ENCODE measurements around the gene ZNF766.

Gene ZNF766

DNA sequence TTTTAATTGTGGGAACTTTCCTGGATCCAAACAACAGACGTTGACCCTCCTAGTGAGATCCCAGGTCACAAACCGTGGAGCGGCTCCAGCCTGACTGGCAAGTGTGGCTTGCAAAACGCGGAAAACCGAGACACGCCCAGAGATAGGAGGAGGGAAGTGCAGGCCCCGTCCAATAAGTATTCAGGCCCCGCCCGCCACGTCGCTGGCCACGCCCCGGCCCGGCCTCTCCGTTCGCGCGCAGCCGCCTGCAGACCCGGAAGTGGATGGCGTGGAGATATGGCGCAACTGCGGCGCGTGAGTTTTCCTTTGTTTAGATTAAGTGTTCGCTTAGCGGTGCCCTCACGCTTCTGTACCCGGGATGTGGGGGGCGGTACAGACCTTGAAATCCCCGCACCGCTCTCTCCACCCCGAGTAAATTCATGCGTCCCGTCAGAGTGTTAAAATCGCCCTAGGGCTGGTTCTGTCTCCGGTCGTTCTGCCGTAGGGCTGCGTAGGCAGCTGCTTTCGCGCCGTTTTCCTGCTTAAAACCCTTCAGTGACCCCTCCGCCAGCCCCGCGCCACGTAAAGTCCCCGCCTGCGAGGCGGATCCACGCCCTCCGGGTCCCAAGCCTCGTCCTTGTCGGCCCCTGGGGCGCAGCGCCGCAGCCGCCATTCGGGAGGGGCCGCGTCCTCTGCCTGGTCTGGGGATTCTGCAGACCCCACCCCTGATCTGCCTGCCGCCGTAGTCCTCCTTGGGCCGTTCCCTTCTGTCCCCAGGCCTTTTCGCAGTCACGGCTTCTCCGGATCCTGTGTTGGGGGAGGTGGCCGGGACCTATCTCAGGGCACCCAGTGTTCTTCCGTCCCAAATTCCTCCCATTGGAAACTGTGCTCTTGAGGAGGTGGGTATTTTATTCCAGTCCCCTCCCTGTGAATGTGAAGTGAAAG, at the start of gene ZNF766:
Gene ZNF766, plus strand, starts transcription at position 250 of the 924 bp plus-strand sequence. Its CDS starts 27 bp downstream, at position 277.
- H3K9me3 ChIP-seq = peaks cover 7% of the 10 kb centered on the region; the same call in 1 of the 2 replicates
- DNase-seq (ENCODE audit: low spot score in 2 of 2) = peak; percentile 91 to 98
- H3K4me3 ChIP-seq = peak within 1 kb of the TSS; percentile 97
- peaks cover 22% of the 10 kb centered on the region for H3K36me3 ChIP-seq (replicated peaks)
- H3K27me3 ChIP-seq (ENCODE audit: low read depth) = no peaks in the 10 kb centered on the region
- in situ Hi-C loops (cut with MboI; ENCODE audit: low sequenced_read_pairs) = no loop called here
- peaks cover 7% of the 10 kb centered on the region; the same call in 1 of the 2 replicates for H3K4me1 ChIP-seq

DNA sequence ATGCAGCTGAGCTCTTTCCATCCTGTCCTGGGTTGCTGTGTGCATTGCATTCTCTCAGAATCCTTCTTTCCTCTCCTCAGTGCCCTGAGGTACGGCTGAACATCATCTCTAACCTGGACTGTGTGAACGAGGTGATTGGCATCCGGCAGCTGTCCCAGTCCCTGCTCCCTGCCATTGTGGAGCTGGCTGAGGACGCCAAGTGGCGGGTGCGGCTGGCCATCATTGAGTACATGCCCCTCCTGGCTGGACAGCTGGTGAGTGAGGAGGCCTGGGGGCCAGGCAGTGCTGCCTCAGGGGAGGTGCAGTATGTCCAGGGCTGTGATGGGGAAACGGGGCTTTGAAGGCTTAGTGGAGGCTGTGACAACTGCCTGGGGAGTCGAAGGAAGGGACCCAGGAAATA, 49.8 kb upstream of the ZNF766 start:
- Histone ChIP-seq H3K4me1 (no peaks in the 10 kb centered on the region), H3K36me3 (replicated peaks) (peaks cover 99% of the 10 kb centered on the region), H3K4me3 (no peak overlapping the region), H3K27me3 (ENCODE audit: low read depth) (no peaks in the 10 kb centered on the region), H3K9me3 (no peaks in the 10 kb centered on the region)
- in situ Hi-C loops (cut with MboI; ENCODE audit: low sequenced_read_pairs) = no loop called here
- DNase-seq (ENCODE audit: low spot score in 2 of 2) = no peak

DNA sequence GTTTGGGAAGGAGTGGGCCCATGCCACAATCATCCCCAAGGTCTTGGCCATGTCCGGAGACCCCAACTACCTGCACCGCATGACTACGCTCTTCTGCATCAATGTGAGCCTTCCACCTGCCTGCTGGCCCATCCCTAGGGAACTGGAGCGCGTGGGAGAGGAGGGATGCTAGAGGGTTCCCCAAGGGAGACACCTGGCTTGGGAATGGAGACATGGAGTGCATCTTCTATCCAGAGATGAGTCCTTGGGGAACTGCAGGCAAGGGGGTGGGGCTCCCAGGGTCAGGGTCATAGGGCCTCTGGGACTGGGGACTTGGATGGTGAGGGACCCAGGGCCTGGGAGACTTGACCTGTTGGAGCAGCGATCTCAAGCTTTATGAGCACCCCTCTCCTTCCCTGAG, 48.4 kb upstream of the ZNF766 start:
- Histone ChIP-seq H3K9me3 (no peaks in the 10 kb centered on the region), H3K4me1 (no peaks in the 10 kb centered on the region), H3K4me3 (no peak overlapping the region), H3K27me3 (ENCODE audit: low read depth) (no peaks in the 10 kb centered on the region), H3K36me3 (replicated peaks) (peaks cover 97% of the 10 kb centered on the region)
- in situ Hi-C loops (cut with MboI; ENCODE audit: low sequenced_read_pairs) = no loop called here
- no peak for DNase-seq (ENCODE audit: low spot score in 2 of 2)

DNA sequence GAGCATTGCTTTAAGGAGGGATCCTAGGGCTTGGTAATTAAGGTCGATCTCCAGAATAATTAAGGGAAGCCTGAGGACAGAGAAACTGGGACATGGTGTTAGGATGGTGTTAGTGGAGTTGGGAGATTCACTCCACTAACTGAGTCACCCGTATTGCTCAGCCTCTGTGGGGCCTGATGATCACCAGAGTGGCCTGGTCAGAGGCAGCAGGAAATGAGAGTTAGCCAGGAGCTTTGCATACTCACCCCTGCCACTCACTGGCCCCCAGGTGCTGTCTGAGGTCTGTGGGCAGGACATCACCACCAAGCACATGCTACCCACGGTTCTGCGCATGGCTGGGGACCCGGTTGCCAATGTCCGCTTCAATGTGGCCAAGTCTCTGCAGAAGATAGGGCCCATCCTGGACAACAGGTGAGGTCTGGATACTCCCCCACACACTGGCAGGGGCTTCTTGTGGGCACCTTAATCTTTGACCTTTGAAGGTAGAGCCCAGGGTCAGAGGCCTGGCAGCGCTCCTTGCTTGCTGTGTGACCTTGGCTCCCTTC, 47.5 kb upstream of the ZNF766 start:
- Histone ChIP-seq H3K9me3 (no peaks in the 10 kb centered on the region), H3K4me3 (no peak overlapping the region), H3K36me3 (replicated peaks) (peaks cover 96% of the 10 kb centered on the region), H3K27me3 (ENCODE audit: low read depth) (no peaks in the 10 kb centered on the region), H3K4me1 (no peaks in the 10 kb centered on the region)
- in situ Hi-C loops (cut with MboI; ENCODE audit: low sequenced_read_pairs) = no loop called here
- DNase-seq (ENCODE audit: low spot score in 2 of 2) = no peak

DNA sequence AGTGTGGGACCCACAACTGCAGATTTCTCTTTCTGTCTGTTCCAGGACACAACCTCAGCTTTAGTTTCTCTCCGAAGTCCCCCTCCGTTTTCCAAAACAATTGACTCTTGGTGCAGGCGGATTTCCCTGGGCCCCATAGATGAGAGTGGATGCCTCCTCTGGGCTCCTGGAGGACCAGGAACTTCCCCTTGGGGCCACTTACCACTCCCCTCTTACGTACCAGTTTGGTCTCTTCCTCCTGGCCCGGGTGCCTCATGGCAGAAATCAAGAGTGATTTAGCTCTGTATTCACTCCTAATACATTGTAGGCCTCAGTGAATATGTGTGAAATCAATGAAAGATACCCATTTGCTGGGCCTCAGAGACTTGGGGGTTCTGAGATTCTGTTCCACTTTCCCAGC, 45.2 kb upstream of the ZNF766 start:
- Histone ChIP-seq H3K27me3 (ENCODE audit: low read depth) (no peaks in the 10 kb centered on the region), H3K36me3 (replicated peaks) (peaks cover 90% of the 10 kb centered on the region), H3K9me3 (no peaks in the 10 kb centered on the region), H3K4me1 (no peaks in the 10 kb centered on the region), H3K4me3 (no peak overlapping the region)
- in situ Hi-C loops (cut with MboI; ENCODE audit: low sequenced_read_pairs) = no loop called here
- DNase-seq (ENCODE audit: low spot score in 2 of 2) = no peak

DNA sequence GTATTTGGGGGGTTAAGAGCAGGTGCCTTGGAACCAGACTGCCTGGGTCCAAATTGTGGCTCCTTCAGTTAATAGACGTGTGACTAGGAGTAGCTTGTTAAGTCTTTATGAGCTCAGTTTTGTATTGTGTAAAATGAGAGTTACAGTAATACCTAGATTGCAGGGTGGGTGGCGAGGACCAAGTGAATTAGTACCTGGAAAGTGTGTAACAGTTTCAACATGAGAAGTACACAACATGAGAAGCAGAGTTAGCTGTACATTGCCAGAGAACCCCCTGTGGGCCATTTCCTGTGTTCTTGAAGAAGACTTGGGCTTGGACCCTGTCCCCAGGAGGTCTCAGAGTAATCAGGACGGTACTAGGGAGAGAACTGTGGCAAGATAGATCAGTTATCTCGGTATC, 42.7 kb upstream of the ZNF766 start:
- H3K9me3 ChIP-seq = no peaks in the 10 kb centered on the region
- in situ Hi-C loops (cut with MboI; ENCODE audit: low sequenced_read_pairs) = no loop called here
- H3K4me3 ChIP-seq = no peak overlapping the region
- H3K27me3 ChIP-seq (ENCODE audit: low read depth) = no peaks in the 10 kb centered on the region
- no peaks in the 10 kb centered on the region for H3K4me1 ChIP-seq
- peaks cover 66% of the 10 kb centered on the region for H3K36me3 ChIP-seq (replicated peaks)
- DNase-seq (ENCODE audit: low spot score in 2 of 2) = no peak

DNA sequence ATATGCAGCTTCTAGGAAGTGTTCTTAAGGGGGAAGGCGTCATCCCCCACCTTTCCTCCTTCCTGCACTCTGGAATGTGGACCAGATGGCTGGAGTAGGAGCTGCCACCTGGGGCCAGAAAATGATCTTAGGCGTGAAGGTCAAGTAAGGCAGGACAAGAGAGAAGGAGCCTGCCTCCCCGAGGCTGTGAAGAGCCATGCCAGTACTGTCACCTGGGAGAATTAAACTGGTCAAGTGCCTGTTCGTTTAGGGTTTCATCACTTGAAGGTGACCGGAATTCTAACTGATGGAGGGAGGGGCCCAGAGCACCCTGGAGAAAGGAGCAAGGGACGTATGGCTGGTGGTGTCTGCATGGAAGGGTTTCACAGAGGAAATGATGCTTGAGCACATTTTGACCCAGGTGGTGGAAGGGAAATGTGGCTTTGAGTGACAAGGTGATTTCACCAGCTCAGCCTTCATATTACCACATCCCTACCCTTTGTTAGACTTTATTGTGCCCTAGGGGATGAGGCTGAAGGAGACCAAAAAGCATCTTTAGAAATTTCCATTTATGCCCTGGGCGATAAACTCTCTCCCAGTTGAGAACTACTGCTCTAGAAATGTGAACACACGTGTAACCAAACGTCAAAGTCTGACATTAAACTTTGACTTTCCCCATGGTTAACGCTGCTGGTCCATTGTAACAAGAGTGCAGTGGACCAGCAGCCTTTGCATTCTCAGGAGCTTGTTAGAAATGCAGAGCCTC, 42.0 kb upstream of the ZNF766 start:
- Histone ChIP-seq H3K36me3 (replicated peaks) (peaks cover 59% of the 10 kb centered on the region), H3K4me3 (no peak overlapping the region), H3K27me3 (ENCODE audit: low read depth) (no peaks in the 10 kb centered on the region), H3K9me3 (no peaks in the 10 kb centered on the region), H3K4me1 (no peaks in the 10 kb centered on the region)
- no peak for DNase-seq (ENCODE audit: low spot score in 2 of 2)
- in situ Hi-C loops (cut with MboI; ENCODE audit: low sequenced_read_pairs) = no loop called here

DNA sequence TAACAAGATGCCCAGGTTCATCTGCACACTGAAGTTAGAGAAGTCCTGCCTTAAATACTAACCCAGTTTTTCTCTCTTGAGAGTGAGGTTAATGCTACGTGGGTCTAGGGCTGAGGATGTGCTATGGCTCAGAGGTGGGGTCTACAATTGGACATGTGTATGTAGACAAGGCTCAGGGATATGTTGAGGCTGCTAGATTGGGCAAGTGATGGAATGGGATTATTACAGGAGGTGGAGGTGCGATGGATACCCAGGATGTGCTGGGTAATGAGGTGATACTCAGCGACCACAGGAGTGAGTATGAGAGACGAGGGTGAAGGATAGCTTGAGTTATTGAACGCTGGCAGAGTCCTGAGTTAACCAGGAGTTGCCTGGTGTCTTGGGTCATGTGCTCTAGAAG, 41.4 kb upstream of the ZNF766 start:
- peaks cover 53% of the 10 kb centered on the region for H3K36me3 ChIP-seq (replicated peaks)
- no peaks in the 10 kb centered on the region for H3K27me3 ChIP-seq (ENCODE audit: low read depth)
- in situ Hi-C loops (cut with MboI; ENCODE audit: low sequenced_read_pairs) = no loop called here
- H3K4me1 ChIP-seq = no peaks in the 10 kb centered on the region
- no peak for DNase-seq (ENCODE audit: low spot score in 2 of 2)
- H3K9me3 ChIP-seq = no peaks in the 10 kb centered on the region
- no peak overlapping the region for H3K4me3 ChIP-seq

DNA sequence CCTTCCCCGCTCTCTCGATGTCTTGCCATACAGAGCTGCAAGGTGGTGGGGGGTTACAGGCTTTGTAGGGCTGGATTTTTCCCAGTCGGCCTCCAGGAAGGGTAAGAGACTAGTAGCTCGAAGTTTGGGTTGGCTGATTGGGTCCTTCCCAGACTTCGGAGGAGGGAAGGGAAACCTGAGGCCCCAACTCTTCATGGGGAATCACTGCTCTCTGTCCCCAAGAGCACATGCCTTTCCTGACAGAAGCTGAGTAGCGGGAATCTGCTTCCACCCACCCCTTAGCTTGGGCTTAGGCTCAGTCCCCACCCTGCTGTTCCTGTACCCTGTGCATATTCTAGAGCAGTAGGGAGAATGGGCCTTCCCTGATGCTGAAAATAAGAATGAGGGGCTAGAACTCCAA, 39.9 kb upstream of the ZNF766 start:
- Histone ChIP-seq H3K9me3 (no peaks in the 10 kb centered on the region), H3K27me3 (ENCODE audit: low read depth) (no peaks in the 10 kb centered on the region), H3K4me3 (no peak overlapping the region), H3K36me3 (replicated peaks) (peaks cover 37% of the 10 kb centered on the region), H3K4me1 (no peaks in the 10 kb centered on the region)
- no peak for DNase-seq (ENCODE audit: low spot score in 2 of 2)
- in situ Hi-C loops (cut with MboI; ENCODE audit: low sequenced_read_pairs) = no loop called here

DNA sequence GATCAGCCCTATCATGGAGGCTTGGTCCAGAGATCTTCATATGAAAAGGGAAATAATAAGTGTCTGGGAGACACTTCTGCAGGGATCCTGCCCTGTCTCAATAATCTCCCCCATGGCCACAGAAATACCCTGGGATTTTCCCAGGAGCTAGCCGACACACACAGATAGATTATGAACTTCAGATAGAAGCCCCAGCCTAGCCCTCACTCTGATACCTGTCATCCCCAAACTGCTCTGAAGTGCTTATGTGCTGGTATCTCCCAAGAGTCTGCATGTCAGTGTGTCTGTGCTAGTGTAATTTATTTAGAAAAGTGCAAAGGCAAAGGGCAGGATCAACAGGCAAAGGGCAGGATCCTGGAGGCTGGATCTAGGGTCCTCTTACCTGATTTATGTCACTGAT, 38.7 kb upstream of the ZNF766 start:
- in situ Hi-C loops (cut with MboI; ENCODE audit: low sequenced_read_pairs) = no loop called here
- Histone ChIP-seq H3K27me3 (ENCODE audit: low read depth) (no peaks in the 10 kb centered on the region), H3K9me3 (no peaks in the 10 kb centered on the region), H3K4me1 (no peaks in the 10 kb centered on the region), H3K36me3 (replicated peaks) (peaks cover 28% of the 10 kb centered on the region), H3K4me3 (no peak overlapping the region)
- no peak for DNase-seq (ENCODE audit: low spot score in 2 of 2)

DNA sequence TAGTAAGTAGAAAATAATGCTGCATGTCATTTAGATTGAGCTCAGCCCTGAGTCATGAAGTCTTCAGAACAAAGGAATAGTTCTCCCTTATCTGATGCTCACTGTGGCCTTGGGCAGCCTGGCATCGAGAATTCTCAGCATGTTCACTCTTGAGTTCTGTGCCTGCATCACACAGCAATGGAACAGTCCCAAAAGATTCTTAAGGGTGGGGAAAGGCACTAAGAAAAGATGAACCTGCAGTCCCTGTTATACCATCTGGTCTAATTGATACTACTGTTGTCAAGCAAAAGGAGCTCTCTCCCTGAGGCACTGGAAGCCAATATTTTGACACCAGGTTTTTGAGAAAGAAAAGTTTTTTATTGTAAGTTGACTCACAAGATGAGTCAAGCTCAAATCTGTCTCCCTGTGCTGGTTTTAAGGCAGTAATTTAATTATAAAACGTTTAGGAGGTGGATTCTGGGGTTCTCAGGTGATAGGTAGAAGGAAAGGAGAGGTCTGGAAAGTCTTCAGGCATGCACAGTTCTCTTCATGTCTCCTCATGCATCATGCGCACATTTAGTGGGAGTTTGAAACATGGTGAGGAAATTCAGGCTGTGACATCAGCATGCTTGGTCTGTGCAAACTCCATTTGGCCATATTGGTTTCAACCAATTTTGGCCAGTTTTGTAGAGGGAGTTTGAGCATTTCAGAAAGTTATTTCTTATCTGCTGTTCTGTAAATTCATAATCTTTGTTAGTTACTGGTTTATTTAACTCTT, 38.1 kb upstream of the ZNF766 start:
- H3K36me3 ChIP-seq (replicated peaks) = peaks cover 23% of the 10 kb centered on the region
- in situ Hi-C loops (cut with MboI; ENCODE audit: low sequenced_read_pairs) = no loop called here
- no peaks in the 10 kb centered on the region for H3K4me1 ChIP-seq
- no peak for DNase-seq (ENCODE audit: low spot score in 2 of 2)
- H3K9me3 ChIP-seq = no peaks in the 10 kb centered on the region
- no peak overlapping the region for H3K4me3 ChIP-seq
- no peaks in the 10 kb centered on the region for H3K27me3 ChIP-seq (ENCODE audit: low read depth)

DNA sequence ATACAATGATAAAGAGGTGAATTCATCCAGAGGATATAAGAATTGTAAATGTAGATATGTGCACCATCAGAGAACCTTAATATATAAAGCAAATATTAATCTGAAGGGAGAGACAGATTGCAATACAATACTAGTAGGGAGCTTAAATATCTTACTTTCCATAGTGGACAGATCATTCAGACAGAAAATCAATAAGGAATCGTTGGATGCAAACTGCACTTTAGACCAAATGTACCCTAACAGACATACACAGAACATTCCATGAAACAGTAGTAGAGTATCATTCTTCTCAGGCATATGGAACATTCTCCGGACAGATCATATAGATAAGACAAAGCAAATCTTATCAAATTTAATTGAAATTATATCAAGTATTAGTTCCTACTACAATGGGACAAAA, 35.0 kb upstream of the ZNF766 start:
- no peak overlapping the region for H3K4me3 ChIP-seq
- no peaks in the 10 kb centered on the region for H3K36me3 ChIP-seq (replicated peaks)
- DNase-seq (ENCODE audit: low spot score in 2 of 2) = no peak
- in situ Hi-C loops (cut with MboI; ENCODE audit: low sequenced_read_pairs) = no loop called here
- no peaks in the 10 kb centered on the region for H3K4me1 ChIP-seq
- no peaks in the 10 kb centered on the region for H3K9me3 ChIP-seq
- no peaks in the 10 kb centered on the region for H3K27me3 ChIP-seq (ENCODE audit: low read depth)

DNA sequence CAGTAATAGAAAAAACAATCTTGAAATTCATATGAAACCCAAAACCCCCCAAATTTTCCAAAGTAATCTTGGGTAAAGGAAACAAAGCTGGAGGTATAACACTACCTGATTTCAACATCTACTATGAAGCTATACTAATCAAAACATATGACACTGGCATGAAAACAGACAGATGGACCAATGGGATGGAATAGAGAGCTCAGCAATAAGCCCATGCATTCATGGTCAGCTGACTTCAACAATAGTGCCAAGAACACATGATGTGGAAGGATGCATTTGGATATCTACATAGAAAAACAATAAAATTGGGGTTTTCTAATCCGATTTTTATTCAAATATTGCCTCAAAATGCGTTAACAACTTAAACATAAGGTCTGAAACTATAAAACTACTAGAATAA, 32.2 kb upstream of the ZNF766 start:
- in situ Hi-C loops (cut with MboI; ENCODE audit: low sequenced_read_pairs) = no loop called here
- H3K4me1 ChIP-seq = no peaks in the 10 kb centered on the region

More for the DNA sequence above, 32.2 kb upstream of the ZNF766 start:
- Histone ChIP-seq H3K36me3 (replicated peaks) (no peaks in the 10 kb centered on the region), H3K4me3 (no peak overlapping the region), H3K27me3 (ENCODE audit: low read depth) (peaks cover 3% of the 10 kb centered on the region; the same call in 1 of the 2 replicates), H3K9me3 (no peaks in the 10 kb centered on the region; the same call in 1 of the 2 replicates)
- DNase-seq (ENCODE audit: low spot score in 2 of 2) = no peak
